Measurements from ENCODE around the gene DAAM1.

Gene DAAM1

DNA sequence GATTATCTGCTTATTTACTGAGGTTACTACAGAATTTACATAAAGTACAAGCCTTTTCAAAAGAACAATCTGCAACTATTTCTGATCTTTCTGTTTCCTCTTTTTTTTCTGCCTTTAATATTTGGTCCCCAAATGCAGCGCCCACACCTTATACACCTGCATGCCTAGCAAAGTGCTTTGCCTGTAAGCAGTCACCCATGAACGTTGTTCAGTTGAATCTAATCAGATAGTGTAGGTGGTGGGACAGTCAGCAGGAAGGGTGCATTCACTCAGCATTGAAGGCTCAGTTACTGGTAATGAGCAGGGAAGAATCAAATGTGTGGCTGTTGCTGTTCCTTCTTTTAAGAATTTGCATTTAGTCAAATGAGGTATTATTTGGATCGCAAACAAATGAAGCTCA is 168.3 kb downstream of the DAAM1 start:
- TF ChIP-seq, protein P1, sequence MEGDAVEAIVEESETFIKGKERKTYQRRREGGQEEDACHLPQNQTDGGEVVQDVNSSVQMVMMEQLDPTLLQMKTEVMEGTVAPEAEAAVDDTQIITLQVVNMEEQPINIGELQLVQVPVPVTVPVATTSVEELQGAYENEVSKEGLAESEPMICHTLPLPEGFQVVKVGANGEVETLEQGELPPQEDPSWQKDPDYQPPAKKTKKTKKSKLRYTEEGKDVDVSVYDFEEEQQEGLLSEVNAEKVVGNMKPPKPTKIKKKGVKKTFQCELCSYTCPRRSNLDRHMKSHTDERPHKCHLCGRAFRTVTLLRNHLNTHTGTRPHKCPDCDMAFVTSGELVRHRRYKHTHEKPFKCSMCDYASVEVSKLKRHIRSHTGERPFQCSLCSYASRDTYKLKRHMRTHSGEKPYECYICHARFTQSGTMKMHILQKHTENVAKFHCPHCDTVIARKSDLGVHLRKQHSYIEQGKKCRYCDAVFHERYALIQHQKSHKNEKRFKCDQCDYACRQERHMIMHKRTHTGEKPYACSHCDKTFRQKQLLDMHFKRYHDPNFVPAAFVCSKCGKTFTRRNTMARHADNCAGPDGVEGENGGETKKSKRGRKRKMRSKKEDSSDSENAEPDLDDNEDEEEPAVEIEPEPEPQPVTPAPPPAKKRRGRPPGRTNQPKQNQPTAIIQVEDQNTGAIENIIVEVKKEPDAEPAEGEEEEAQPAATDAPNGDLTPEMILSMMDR (IDR thresholded peaks at IDR 0.05; ENCODE audit: extremely low read depth, missing control alignments): no peak
- peak; percentile 24 for DNase-seq (ENCODE audit: low spot score)

DNA sequence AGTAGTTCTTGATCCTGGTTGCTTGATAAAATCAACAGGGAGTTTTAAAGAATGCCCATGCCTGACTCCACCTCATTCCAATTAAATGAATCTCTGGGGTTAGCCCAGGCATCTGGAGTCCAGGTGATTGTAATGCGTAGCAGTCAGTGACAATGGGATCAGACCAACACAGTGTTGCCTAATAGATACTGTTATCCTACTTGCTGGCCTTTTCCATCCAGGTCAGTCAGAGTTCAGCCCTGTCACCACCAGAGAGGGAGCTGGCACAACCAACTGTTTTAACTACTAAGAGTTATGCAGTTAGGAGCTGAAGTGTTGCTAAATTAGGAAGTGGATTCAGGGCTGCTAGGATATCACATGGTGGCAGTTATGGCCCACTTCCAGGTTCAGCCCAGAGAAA is 169.6 kb downstream of the DAAM1 start:
- TF ChIP-seq, protein P1 (IDR thresholded peaks at IDR 0.05; ENCODE audit: extremely low read depth, missing control alignments): no peak
- no peak for DNase-seq (ENCODE audit: low spot score)

DNA sequence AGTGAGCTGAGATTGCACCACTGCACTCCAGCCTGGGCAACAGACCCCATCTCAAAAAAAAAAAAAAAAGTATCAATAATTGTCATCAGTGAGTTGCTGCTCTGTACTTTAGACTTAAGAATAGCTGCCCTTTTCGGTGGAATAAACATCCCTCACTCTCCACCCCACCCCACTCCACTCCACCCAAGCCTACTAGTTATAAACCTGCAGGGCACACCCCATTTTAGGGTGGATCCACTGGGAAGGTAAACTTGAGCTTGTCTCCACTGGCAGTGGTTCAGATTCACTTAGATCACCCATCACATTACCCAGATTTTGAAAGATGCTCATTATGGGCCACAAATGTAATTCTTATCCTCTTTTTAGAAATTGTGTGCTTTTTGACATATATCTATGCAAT is 170.3 kb downstream of the DAAM1 start:
- TF ChIP-seq, protein P1 (IDR thresholded peaks at IDR 0.05; ENCODE audit: extremely low read depth, missing control alignments): no peak

DNA sequence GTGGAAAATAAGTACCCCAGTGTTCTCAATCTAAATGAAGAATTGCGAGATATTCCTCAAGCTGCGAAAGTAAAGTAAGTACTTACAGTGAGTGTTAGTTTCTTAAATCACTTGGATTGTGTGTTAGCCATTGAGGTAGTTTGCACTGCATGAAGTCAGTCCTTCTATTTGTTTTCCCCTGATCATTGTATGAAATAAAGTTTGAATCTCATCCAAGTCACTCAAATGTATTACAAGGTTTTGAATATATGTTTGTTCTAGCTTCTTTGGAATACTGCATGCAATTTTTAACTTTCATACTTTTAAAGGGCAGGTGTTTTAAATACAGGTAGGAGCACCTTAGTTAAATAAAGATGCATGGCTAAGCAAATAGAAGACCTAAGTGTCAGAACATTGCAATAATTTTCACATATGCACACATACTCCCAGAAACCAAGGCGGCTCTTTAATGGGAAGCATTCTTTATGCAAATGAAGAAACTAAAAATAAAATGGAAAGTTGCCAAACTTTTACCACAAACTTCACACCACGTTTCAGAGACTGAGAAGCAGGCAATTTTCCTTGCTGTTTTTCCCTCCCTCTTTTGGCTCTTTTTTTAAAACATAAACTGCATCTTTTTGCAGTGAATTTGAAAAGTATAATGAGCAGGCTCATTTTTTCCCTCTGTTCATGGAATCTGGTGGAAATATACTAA is 171.1 kb downstream of the DAAM1 start:
- TF ChIP-seq, protein P1 (IDR thresholded peaks at IDR 0.05; ENCODE audit: extremely low read depth, missing control alignments): no peak
- no peak for DNase-seq (ENCODE audit: low spot score)

More for the DNA sequence above, 170.3 kb downstream of the DAAM1 start:
- DNase-seq (ENCODE audit: low spot score): no peak

DNA sequence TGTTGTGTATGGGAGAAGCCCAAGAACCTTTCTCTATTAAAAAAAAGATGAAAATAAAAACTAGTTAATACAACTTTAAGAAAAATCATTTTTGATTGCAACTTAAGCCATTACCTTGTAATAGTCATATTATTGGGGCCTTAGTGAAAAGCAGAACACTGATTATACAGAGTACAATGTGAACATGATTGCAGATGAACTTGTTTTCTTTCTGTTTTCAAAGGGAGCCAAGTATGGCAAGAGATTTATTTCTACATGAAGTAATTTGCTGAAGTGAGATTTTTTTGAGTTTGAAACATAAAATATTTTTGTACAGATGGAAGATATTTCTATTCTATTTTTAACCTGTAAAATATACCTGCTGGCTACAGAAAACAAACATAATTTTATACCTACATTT is 171.8 kb downstream of the DAAM1 start:
- DNase-seq (ENCODE audit: low spot score): no peak
- TF ChIP-seq, protein P1 (IDR thresholded peaks at IDR 0.05; ENCODE audit: extremely low read depth, missing control alignments): no peak

DNA sequence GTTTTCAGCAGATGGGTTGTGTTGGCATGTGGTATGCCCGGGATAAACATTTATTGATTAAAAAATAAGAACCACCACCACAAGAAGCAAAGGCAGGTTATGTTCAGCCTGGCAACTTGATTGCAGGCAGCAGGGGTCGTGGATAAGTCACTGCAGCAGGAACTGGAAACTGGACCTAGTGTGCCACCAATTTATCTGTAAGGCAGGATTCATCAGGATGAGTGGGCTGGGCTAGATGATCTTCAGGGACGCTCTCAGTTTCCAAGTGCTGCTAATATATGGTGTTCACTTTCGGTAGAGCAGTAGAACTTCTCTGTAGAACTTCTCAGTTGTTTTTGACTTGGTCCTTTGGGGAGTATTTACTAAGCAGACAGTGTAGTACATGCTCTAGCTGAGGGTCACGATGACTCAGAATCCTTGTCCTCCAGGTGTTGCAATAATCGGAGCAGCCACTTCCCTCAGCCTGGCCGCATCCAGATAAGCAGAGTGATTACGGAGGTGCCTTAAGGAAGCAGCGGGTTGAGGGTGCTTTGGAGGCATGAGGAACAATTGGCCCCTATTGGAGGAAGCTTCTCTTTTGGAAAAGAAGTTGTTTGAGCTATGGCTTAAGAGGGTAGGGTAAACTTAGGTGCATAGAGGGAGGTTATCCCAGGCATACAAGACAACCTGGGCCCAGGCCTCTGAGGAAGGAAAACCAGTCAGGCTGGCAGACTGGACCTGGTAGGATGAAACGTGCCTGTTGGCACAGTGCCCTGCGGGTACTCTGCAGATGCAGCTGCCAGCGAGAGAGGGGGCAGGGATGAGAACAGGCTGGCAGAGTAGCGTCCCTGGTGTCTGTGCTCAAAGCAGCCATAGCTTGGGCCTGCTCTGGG is 172.7 kb downstream of the DAAM1 start:
- DNase-seq (ENCODE audit: low spot score): no peak
- TF ChIP-seq, protein P1 (IDR thresholded peaks at IDR 0.05; ENCODE audit: extremely low read depth, missing control alignments): no peak

DNA sequence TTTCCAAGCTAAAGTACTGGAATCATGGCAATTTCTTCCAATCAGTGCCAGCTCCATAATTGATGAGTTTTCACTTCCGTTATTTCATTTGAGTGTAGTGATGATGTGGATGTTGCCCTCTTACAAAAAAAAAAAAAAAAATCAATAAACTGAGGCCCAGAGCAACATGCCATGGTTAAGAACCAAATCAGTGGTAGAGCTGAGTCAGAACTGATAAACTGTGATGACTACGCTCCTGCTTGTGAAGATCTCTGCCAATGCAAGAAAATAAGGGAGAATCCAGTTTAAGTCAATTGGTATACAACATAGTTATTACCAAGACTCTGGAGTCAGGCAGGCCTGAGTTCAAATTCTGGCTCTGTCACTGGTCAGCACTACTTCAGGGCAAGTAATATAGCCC is 174.0 kb downstream of the DAAM1 start:
- DNase-seq (ENCODE audit: low spot score): no peak

More for the DNA sequence above, 174.0 kb downstream of the DAAM1 start:
- TF ChIP-seq, protein P1 (IDR thresholded peaks at IDR 0.05; ENCODE audit: extremely low read depth, missing control alignments): no peak

Data from GM20000 (cell line).